ENCODE data around the gene MUCL3. TPM values are rescaled to one million over a fixed set of nuclear protein-coding genes. Genes with fewer than 3 reads are reported as not detected.

Gene MUCL3
- total and polyA plus RNA-seq, 10 of the 15 experiments (the other 5 are each of a cell fraction or from before 2014, with no cell fraction given) = 0.03 to 1.4 (median 0.61) TPM

DNA sequence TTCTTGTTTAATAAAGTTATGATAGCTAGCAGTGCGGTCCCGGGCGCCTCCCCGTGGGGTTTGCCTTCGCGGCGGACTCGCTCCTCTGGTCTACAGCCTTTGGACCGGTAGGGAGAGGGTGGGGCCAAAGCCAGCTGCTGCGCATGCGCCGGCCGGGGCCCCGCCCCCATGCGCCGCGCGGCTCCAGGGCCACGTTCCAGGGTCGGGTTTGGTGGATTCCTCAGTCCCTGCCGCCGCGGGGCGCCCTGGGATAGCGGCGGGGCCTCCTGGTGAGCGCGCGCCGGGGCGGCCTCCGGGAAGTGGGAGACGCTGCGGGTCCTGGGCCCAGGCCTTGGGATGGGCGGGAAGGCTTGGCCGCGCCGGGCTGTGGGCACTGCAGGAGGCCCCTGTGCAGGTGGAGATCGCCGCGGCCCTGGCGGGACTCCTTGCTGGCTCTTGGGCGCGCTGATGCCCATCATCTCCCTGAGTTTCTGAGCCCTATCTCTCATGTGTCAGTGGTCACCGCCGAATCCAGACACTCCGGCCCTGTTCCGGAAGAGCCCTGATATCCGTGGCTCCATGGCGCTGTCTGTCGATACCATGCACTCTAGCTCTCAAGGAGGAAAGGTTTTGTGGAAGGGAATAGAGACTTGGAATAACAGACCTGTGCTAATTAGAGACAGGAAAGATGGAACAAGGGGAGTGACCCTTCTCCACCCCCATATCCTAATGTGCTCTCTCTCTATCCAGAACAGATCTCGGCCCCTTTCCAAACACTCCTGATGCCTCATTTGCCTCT is 26.5 kb upstream of the MUCL3 start, which contains the start of gene VARS2 (continued):
- TF ChIP-seq, protein P1, sequence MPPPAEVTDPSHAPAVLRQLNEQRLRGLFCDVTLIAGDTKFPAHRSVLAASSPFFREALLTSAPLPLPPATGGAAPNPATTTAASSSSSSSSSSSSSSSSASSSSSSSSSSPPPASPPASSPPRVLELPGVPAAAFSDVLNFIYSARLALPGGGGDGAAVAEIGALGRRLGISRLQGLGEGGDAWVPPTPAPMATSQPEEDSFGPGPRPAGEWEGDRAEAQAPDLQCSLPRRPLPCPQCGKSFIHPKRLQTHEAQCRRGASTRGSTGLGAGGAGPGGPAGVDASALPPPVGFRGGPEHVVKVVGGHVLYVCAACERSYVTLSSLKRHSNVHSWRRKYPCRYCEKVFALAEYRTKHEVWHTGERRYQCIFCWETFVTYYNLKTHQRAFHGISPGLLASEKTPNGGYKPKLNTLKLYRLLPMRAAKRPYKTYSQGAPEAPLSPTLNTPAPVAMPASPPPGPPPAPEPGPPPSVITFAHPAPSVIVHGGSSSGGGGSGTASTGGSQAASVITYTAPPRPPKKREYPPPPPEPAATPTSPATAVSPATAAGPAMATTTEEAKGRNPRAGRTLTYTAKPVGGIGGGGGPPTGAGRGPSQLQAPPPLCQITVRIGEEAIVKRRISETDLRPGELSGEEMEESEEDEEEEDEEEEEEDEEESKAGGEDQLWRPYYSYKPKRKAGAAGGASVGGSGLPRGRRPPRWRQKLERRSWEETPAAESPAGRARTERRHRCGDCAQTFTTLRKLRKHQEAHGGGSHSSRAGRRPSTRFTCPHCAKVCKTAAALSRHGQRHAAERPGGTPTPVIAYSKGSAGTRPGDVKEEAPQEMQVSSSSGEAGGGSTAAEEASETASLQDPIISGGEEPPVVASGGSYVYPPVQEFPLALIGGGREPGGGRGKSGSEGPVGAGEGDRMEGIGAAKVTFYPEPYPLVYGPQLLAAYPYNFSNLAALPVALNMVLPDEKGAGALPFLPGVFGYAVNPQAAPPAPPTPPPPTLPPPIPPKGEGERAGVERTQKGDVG (CRISPR knock-in tag; IDR thresholded peaks at IDR 0.05) = no peak
- TF ChIP-seq, protein P2, sequence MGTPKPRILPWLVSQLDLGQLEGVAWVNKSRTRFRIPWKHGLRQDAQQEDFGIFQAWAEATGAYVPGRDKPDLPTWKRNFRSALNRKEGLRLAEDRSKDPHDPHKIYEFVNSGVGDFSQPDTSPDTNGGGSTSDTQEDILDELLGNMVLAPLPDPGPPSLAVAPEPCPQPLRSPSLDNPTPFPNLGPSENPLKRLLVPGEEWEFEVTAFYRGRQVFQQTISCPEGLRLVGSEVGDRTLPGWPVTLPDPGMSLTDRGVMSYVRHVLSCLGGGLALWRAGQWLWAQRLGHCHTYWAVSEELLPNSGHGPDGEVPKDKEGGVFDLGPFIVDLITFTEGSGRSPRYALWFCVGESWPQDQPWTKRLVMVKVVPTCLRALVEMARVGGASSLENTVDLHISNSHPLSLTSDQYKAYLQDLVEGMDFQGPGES (IDR thresholded peaks at IDR 0.05) = no peak
- TF ChIP-seq, protein P3, sequence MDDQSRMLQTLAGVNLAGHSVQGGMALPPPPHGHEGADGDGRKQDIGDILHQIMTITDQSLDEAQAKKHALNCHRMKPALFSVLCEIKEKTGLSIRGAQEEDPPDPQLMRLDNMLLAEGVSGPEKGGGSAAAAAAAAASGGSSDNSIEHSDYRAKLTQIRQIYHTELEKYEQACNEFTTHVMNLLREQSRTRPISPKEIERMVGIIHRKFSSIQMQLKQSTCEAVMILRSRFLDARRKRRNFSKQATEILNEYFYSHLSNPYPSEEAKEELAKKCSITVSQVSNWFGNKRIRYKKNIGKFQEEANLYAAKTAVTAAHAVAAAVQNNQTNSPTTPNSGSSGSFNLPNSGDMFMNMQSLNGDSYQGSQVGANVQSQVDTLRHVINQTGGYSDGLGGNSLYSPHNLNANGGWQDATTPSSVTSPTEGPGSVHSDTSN (IDR thresholded peaks at IDR 0.05; ENCODE audit: insufficient replicate concordance, low read depth, low read length) = no peak
- TF ChIP-seq SRF (IDR thresholded peaks at IDR 0.05; ENCODE audit: low read depth in 2 of 2, low read length in 2 of 2) (no peak), ESRRA (IDR thresholded peaks at IDR 0.05; ENCODE audit: low read length) (no peak), SMARCA5 (IDR thresholded peaks at IDR 0.05) (no peak), YY1 (IDR thresholded peaks at IDR 0.05; ENCODE audit: low read depth, low read length) (no peak), POU2F2 (IDR thresholded peaks at IDR 0.05; ENCODE audit: borderline replicate concordance, low read depth, low read length) (no peak), DPF2 (IDR thresholded peaks at IDR 0.05) (0 out of 2 replicates have a peak, but pooled peaks have one; percentile 42), MYC (IDR thresholded peaks at IDR 0.05; ENCODE audit: insufficient read depth, insufficient read length, insufficient replicate concordance, low read length, severe bottlenecking) (no peak), FOS (IDR thresholded peaks at IDR 0.05; ENCODE audit: borderline replicate concordance, extremely low read depth, insufficient read length) (no peak), CREM (IDR thresholded peaks at IDR 0.05; ENCODE audit: low read depth) (no peak)
- TF ChIP-seq, protein P4, sequence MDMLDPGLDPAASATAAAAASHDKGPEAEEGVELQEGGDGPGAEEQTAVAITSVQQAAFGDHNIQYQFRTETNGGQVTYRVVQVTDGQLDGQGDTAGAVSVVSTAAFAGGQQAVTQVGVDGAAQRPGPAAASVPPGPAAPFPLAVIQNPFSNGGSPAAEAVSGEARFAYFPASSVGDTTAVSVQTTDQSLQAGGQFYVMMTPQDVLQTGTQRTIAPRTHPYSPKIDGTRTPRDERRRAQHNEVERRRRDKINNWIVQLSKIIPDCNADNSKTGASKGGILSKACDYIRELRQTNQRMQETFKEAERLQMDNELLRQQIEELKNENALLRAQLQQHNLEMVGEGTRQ (IDR thresholded peaks at IDR 0.05; ENCODE audit: borderline replicate concordance, low read depth, low read length) = no peak
- TF ChIP-seq, protein P5, sequence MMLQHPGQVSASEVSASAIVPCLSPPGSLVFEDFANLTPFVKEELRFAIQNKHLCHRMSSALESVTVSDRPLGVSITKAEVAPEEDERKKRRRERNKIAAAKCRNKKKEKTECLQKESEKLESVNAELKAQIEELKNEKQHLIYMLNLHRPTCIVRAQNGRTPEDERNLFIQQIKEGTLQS (IDR thresholded peaks at IDR 0.05; ENCODE audit: borderline replicate concordance, extremely low read depth, low read depth, low read length) = no peak
- TF ChIP-seq, protein P6, sequence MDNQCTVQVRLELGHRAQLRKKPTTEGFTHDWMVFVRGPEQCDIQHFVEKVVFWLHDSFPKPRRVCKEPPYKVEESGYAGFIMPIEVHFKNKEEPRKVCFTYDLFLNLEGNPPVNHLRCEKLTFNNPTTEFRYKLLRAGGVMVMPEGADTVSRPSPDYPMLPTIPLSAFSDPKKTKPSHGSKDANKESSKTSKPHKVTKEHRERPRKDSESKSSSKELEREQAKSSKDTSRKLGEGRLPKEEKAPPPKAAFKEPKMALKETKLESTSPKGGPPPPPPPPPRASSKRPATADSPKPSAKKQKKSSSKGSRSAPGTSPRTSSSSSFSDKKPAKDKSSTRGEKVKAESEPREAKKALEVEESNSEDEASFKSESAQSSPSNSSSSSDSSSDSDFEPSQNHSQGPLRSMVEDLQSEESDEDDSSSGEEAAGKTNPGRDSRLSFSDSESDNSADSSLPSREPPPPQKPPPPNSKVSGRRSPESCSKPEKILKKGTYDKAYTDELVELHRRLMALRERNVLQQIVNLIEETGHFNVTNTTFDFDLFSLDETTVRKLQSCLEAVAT (IDR thresholded peaks at IDR 0.05) = no peak
- TF ChIP-seq, protein P7, sequence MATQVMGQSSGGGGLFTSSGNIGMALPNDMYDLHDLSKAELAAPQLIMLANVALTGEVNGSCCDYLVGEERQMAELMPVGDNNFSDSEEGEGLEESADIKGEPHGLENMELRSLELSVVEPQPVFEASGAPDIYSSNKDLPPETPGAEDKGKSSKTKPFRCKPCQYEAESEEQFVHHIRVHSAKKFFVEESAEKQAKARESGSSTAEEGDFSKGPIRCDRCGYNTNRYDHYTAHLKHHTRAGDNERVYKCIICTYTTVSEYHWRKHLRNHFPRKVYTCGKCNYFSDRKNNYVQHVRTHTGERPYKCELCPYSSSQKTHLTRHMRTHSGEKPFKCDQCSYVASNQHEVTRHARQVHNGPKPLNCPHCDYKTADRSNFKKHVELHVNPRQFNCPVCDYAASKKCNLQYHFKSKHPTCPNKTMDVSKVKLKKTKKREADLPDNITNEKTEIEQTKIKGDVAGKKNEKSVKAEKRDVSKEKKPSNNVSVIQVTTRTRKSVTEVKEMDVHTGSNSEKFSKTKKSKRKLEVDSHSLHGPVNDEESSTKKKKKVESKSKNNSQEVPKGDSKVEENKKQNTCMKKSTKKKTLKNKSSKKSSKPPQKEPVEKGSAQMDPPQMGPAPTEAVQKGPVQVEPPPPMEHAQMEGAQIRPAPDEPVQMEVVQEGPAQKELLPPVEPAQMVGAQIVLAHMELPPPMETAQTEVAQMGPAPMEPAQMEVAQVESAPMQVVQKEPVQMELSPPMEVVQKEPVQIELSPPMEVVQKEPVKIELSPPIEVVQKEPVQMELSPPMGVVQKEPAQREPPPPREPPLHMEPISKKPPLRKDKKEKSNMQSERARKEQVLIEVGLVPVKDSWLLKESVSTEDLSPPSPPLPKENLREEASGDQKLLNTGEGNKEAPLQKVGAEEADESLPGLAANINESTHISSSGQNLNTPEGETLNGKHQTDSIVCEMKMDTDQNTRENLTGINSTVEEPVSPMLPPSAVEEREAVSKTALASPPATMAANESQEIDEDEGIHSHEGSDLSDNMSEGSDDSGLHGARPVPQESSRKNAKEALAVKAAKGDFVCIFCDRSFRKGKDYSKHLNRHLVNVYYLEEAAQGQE (IDR thresholded peaks at IDR 0.05; ENCODE audit: low read depth, low read length) = no peak
